Progenitor cell of endocrine pancreas (in vitro differentiated cells): ENCODE results near the gene GLT6D1. TPM values are rescaled to one million over a fixed set of nuclear protein-coding genes. Genes with fewer than 3 reads are reported as not detected.

Experiments
- DNase-seq: peaks from one replicate; pipeline ENCODE4 v3.0.0; 2021; ENCODE audit warnings: low spot score; ENCODE audit not compliant: unreplicated experiment
- H3K27ac Mint-ChIP-seq: 2 replicates; pipeline ENCODE4 v1.8.0; 2021; ENCODE audit warnings: mild to moderate bottlenecking, moderate library complexity, mixed read lengths
- H3K27me3 Mint-ChIP-seq: 2 replicates; pipeline ENCODE4 v1.8.0; 2021; ENCODE audit warnings: mixed read lengths
- H3K36me3 Mint-ChIP-seq: 2 replicates; pipeline ENCODE4 v1.8.0; 2022; ENCODE audit warnings: mixed read lengths; ENCODE audit not compliant: insufficient read depth
- H3K4me1 Mint-ChIP-seq: 2 replicates; pipeline ENCODE4 v1.8.0; 2021; ENCODE audit warnings: low read depth, mixed read lengths
- H3K4me3 Mint-ChIP-seq: 2 replicates; pipeline ENCODE4 v1.8.0; 2021; ENCODE audit warnings: low read depth, mild to moderate bottlenecking, moderate library complexity, mixed read lengths
- H3K9me3 Mint-ChIP-seq: 2 replicates; pipeline ENCODE4 v1.8.0; 2021; ENCODE audit warnings: low read depth, mixed read lengths
- CTCF ChIP-seq: fragments of 200-600 bp; sonication (generic); IDR thresholded peaks from one replicate; pipeline ENCODE4 v1.5.0; 2021; ENCODE audit warnings: antibody characterized with exemption, mild to moderate bottlenecking; ENCODE audit not compliant: unreplicated experiment
- total RNA-seq: library from RNA; stranded (reverse); gene quantifications from 2 replicates; pipeline ENCODE4 v1.2.1, GENCODE V29; 2021

The GLT6D1 gene
- total RNA-seq, 1 donor from 2014 or later = not detected

GRCh38 chr9:135609366-135609955, 29.9 kb downstream of the GLT6D1 start:
- H3K4me1 Mint-ChIP-seq = no peaks in the 10 kb centered on the region
- DNase-seq = no peak
- H3K27me3 Mint-ChIP-seq = peaks cover 6% of the 10 kb centered on the region
- H3K4me3 Mint-ChIP-seq = no peak overlapping the region
- no peaks in the 10 kb centered on the region for H3K36me3 Mint-ChIP-seq
- no peak overlapping the region for H3K27ac Mint-ChIP-seq
- TF ChIP-seq CTCF = no peak
- H3K9me3 Mint-ChIP-seq = no peaks in the 10 kb centered on the region

GRCh38 chr9:135608999-135609317, 30.4 kb downstream of the GLT6D1 start:
- Mint-ChIP-seq H3K4me1 (no peaks in the 10 kb centered on the region), H3K4me3 (no peak overlapping the region), H3K27ac (no peak overlapping the region), H3K36me3 (no peaks in the 10 kb centered on the region), H3K27me3 (peaks cover 6% of the 10 kb centered on the region), H3K9me3 (no peaks in the 10 kb centered on the region)
- TF ChIP-seq CTCF = no peak
- DNase-seq = no peak

- no peaks in the 10 kb centered on the region for H3K36me3 Mint-ChIP-seq
- no peak for DNase-seq
- no peak overlapping the region for H3K4me3 Mint-ChIP-seq
- H3K4me1 Mint-ChIP-seq = no peaks in the 10 kb centered on the region
- H3K27me3 Mint-ChIP-seq = peaks cover 6% of the 10 kb centered on the region
- no peaks in the 10 kb centered on the region for H3K9me3 Mint-ChIP-seq
- TF ChIP-seq CTCF = no peak
- no peak overlapping the region for H3K27ac Mint-ChIP-seq
Measured at GRCh38 chr9:135608294-135608998, 30.9 kb downstream of the GLT6D1 start.

GRCh38 chr9:135607401-135608293, 31.7 kb downstream of the GLT6D1 start:
- DNase-seq = no peak
- H3K27me3 Mint-ChIP-seq = peaks cover 6% of the 10 kb centered on the region
- no peaks in the 10 kb centered on the region for H3K36me3 Mint-ChIP-seq
- H3K4me1 Mint-ChIP-seq = no peaks in the 10 kb centered on the region
- no peaks in the 10 kb centered on the region for H3K9me3 Mint-ChIP-seq
- H3K4me3 Mint-ChIP-seq = no peak overlapping the region
- H3K27ac Mint-ChIP-seq = no peak overlapping the region
- TF ChIP-seq CTCF = no peak

GRCh38 chr9:135606885-135607259, 32.5 kb downstream of the GLT6D1 start:
- Mint-ChIP-seq H3K27me3 (peaks cover 6% of the 10 kb centered on the region), H3K36me3 (no peaks in the 10 kb centered on the region), H3K27ac (no peak overlapping the region), H3K9me3 (no peaks in the 10 kb centered on the region), H3K4me1 (no peaks in the 10 kb centered on the region), H3K4me3 (no peak overlapping the region)
- no peak for DNase-seq
- TF ChIP-seq CTCF = no peak
